Dendritic cell treated with granulocyte-macrophage colony-stimulating factor and Interleukin-4, amounts not matched to agents 40 ng/mL and 50 ng/mL, for 4 days (primary cell): Measurements from ENCODE around the gene IGLON5.
A peak's percentile ranks its signal among the peaks of the same experiment; 100 is the strongest.

Experiments
- H3K27ac Mint-ChIP-seq: one replicate; pipeline ENCODE4 v1.8.0; 2022; ENCODE audit warnings: mild to moderate bottlenecking, mixed read lengths
- H3K27me3 Mint-ChIP-seq: one replicate; pipeline ENCODE4 v1.8.0; 2022; ENCODE audit warnings: mild to moderate bottlenecking, mixed read lengths
- H3K36me3 Mint-ChIP-seq: one replicate; pipeline ENCODE4 v1.8.0; 2022; ENCODE audit warnings: low read depth, mixed read lengths
- H3K4me1 Mint-ChIP-seq: one replicate; pipeline ENCODE4 v1.8.0; 2022; ENCODE audit warnings: low read depth, mixed read lengths
- H3K4me3 Mint-ChIP-seq: one replicate; pipeline ENCODE4 v1.8.0; 2022; ENCODE audit warnings: mild to moderate bottlenecking, moderate library complexity, mixed read lengths
- H3K9me3 Mint-ChIP-seq: one replicate; pipeline ENCODE4 v1.8.0; 2022; ENCODE audit warnings: mixed read lengths
- intact Hi-C: fragments of 100-400 bp; cut with micrococcal nuclease; formaldehyde crosslinking; loops from one replicate; pipeline ENCODE4 v1.15.0; 2022

Gene IGLON5

GRCh38 chr19:51356159-51356801 is 44.8 kb downstream of the IGLON5 start:
- Mint-ChIP-seq H3K36me3 (peaks cover 36% of the 10 kb centered on the region), H3K9me3 (no peaks in the 10 kb centered on the region), H3K4me3 (no peak overlapping the region), H3K4me1 (no peaks in the 10 kb centered on the region), H3K27ac (no peak overlapping the region), H3K27me3 (no peaks in the 10 kb centered on the region)
- intact Hi-C loops: no loop called here

GRCh38 chr19:51357952-51358351 is 46.5 kb downstream of the IGLON5 start:
- H3K4me1 Mint-ChIP-seq: peaks cover 6% of the 10 kb centered on the region
- no peaks in the 10 kb centered on the region for H3K27me3 Mint-ChIP-seq
- no peak overlapping the region for H3K4me3 Mint-ChIP-seq
- H3K36me3 Mint-ChIP-seq: peaks cover 19% of the 10 kb centered on the region
- intact Hi-C loops: no loop called here
- H3K27ac Mint-ChIP-seq: no peak overlapping the region
- no peaks in the 10 kb centered on the region for H3K9me3 Mint-ChIP-seq

- Mint-ChIP-seq H3K36me3 (peaks cover 8% of the 10 kb centered on the region), H3K4me1 (peaks cover 19% of the 10 kb centered on the region), H3K9me3 (no peaks in the 10 kb centered on the region), H3K27ac (no peak overlapping the region), H3K4me3 (no peak overlapping the region), H3K27me3 (no peaks in the 10 kb centered on the region)
- intact Hi-C loops: no loop called here
Measured at GRCh38 chr19:51359294-51359693, 47.9 kb downstream of the IGLON5 start.

GRCh38 chr19:51361239-51361638 is 49.8 kb downstream of the IGLON5 start:
- H3K4me1 Mint-ChIP-seq: peaks cover 32% of the 10 kb centered on the region
- H3K36me3 Mint-ChIP-seq: peaks cover 13% of the 10 kb centered on the region

GRCh38 chr19:51364200-51365106 is 53.0 kb downstream of the IGLON5 start:
- Mint-ChIP-seq H3K27ac (peak overlapping the region; percentile 27), H3K9me3 (no peaks in the 10 kb centered on the region), H3K27me3 (no peaks in the 10 kb centered on the region), H3K4me1 (peaks cover 45% of the 10 kb centered on the region), H3K36me3 (peaks cover 13% of the 10 kb centered on the region), H3K4me3 (no peak overlapping the region)
- intact Hi-C loops: no loop called here

More at GRCh38 chr19:51361239-51361638, 49.8 kb downstream of the IGLON5 start:
- no peak overlapping the region for H3K4me3 Mint-ChIP-seq
- no peaks in the 10 kb centered on the region for H3K27me3 Mint-ChIP-seq
- no peaks in the 10 kb centered on the region for H3K9me3 Mint-ChIP-seq
- intact Hi-C loops: no loop called here
- no peak overlapping the region for H3K27ac Mint-ChIP-seq

- H3K4me1 Mint-ChIP-seq: peaks cover 49% of the 10 kb centered on the region
Measured at GRCh38 chr19:51365211-51365964, 53.9 kb downstream of the IGLON5 start.

GRCh38 chr19:51365965-51366388 is 54.5 kb downstream of the IGLON5 start, which contains the start of gene ETFB:
Gene ETFB (minus strand): TSS chr19:51366388. CDS start chr19:51366326, 62 bp downstream.
- Mint-ChIP-seq H3K36me3 (peaks cover 13% of the 10 kb centered on the region), H3K27ac (peak within 1 kb of the TSS; percentile 85), H3K4me3 (peak within 1 kb of the TSS; percentile 77), H3K4me1 (peaks cover 55% of the 10 kb centered on the region), H3K27me3 (no peaks in the 10 kb centered on the region), H3K9me3 (no peaks in the 10 kb centered on the region)
- intact Hi-C loops: no loop called here

More at GRCh38 chr19:51365211-51365964, 53.9 kb downstream of the IGLON5 start:
- H3K4me3 Mint-ChIP-seq: peak overlapping the region; percentile 77
- peak overlapping the region; percentile 85 for H3K27ac Mint-ChIP-seq
- no peaks in the 10 kb centered on the region for H3K9me3 Mint-ChIP-seq
- H3K27me3 Mint-ChIP-seq: no peaks in the 10 kb centered on the region
- peaks cover 13% of the 10 kb centered on the region for H3K36me3 Mint-ChIP-seq
- intact Hi-C loops: no loop called here

- Mint-ChIP-seq H3K4me1 (peaks cover 61% of the 10 kb centered on the region), H3K36me3 (peaks cover 13% of the 10 kb centered on the region), H3K27ac (peak overlapping the region; percentile 85), H3K27me3 (no peaks in the 10 kb centered on the region), H3K4me3 (peak overlapping the region; percentile 77), H3K9me3 (no peaks in the 10 kb centered on the region)
- intact Hi-C loops: loop anchor here (1.0 kb wide), 2 partner anchors 27 to 28 kb away; no protein-coding TSS in a partner anchor
Measured at GRCh38 chr19:51366389-51367254, 55.2 kb downstream of the IGLON5 start.

GRCh38 chr19:51367255-51367564 is 55.8 kb downstream of the IGLON5 start:
- intact Hi-C loops: loop anchor here (1.0 kb wide), 2 partner anchors 27 to 28 kb away; no protein-coding TSS in a partner anchor
- H3K4me1 Mint-ChIP-seq: peaks cover 67% of the 10 kb centered on the region
- H3K9me3 Mint-ChIP-seq: no peaks in the 10 kb centered on the region
- peak overlapping the region; percentile 85 for H3K27ac Mint-ChIP-seq
- peak overlapping the region; percentile 77 for H3K4me3 Mint-ChIP-seq
- peaks cover 13% of the 10 kb centered on the region for H3K36me3 Mint-ChIP-seq
- H3K27me3 Mint-ChIP-seq: no peaks in the 10 kb centered on the region

GRCh38 chr19:51367565-51368365 is 56.3 kb downstream of the IGLON5 start:
- Mint-ChIP-seq H3K9me3 (no peaks in the 10 kb centered on the region), H3K4me1 (peaks cover 68% of the 10 kb centered on the region), H3K36me3 (peaks cover 13% of the 10 kb centered on the region), H3K4me3 (peak overlapping the region; percentile 77), H3K27me3 (no peaks in the 10 kb centered on the region), H3K27ac (peak overlapping the region; percentile 85)
- intact Hi-C loops: loop anchor here (1.0 kb wide), 2 partner anchors 27 to 28 kb away; no protein-coding TSS in a partner anchor

GRCh38 chr19:51368366-51369282 is 57.2 kb downstream of the IGLON5 start, which contains the start of gene CLDND2:
Gene CLDND2 (minus strand): TSS chr19:51369003. CDS start chr19:51368577, 426 bp downstream.
- no peaks in the 10 kb centered on the region for H3K9me3 Mint-ChIP-seq
- H3K4me3 Mint-ChIP-seq: peak within 1 kb of the TSS; percentile 77
- no peaks in the 10 kb centered on the region for H3K27me3 Mint-ChIP-seq
- H3K4me1 Mint-ChIP-seq: peaks cover 65% of the 10 kb centered on the region
- intact Hi-C loops: no loop called here
- H3K27ac Mint-ChIP-seq: peak within 1 kb of the TSS; percentile 85
- H3K36me3 Mint-ChIP-seq: peaks cover 13% of the 10 kb centered on the region
